GM19099 (cell line): ENCODE data around the gene DLD.

Experiments used
- POLR2A ChIP-seq: IDR thresholded peaks from 3 replicates; pipeline ENCODE4 v1.6.1; 2011; ENCODE audit warnings: low read depth; ENCODE audit not compliant: insufficient read length; ENCODE audit errors: extremely low read depth

The DLD gene

DNA sequence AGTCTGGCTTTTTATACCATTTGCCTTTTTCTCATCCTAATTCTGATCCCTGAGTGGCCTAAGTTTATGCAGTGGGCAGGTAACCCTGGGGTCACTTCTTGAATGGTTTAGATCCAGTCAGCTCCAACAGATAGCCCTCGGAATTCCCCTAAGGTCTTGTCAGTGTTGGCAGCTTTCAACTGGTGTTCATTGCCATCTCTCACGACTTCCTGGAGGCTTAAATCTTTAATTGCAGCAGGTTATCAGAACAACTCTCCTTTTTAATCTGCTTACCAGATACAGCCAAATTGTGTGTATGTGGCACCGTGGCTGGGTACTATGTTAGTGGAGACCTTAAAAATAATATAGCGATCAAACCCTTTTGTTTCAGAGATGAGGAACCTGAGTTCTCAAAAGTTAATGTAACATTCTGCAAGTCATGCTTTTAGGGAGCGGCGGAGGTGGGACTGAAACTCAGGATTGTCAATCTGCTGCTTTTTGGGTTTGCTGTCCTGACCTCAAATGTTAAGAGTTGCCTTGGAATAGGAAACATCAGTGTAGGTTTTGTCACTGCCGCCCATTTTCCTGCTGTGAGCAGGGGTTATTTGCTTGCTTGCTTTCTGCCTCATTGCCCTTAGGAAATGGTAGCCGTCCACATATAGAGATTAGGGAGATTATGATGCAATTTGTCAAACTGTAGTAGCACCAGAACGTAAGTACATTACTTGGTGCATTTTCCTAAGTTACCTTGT lies 818 bp downstream of the DLD start:
- TF ChIP-seq POLR2A, result no peak

DNA sequence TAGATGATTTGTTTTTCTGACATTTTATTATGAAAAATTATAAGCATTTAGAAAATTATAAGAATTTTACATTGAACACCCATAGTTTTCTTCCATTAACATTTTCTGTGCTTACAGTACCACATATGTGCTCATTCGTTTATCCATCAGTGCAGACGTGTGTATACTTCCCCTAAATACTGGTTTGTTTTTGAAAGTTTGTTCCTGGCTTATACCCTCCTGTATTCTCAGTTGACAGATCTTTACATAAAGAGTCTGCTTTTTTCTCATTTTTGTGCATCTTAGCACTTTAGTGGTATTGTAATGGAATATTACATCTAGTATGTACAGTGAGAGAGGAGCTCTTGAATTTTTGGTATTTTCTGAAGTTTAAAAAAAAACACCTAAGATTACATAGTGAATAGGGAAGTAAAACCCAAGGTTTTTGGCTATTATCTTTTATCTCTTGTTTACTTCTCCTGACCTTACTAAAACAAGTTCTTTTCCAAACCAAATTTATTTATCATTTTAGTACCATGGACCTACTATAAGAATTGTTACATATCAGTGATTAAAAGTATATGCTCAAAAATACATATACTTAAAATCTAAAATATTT lies 8.1 kb downstream of the DLD start:
- TF ChIP-seq POLR2A, result no peak

DNA sequence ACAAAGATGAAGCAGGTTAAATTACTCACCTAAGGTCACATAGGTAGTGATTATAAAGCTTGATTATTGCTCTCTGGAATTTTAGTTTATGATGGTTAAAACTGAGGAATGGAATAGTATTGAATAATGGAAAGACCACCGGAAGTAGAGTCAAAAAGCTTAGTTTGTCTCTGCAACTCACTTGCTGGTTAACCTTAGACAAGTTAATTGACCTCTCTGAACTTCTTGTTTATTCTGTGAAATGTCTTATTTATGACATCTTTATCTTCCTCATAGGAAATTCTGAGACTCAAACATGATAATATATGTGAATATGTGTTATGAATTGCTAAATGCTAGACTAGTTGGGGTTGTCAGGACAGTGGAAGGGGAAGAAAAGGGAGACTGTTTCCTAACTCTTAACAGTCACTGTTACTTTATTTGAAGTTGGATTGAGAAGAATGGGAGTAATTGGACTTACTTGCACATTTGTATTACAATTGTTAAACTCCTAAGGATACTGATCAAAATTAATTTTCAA lies 9.6 kb downstream of the DLD start:
- no peak for TF ChIP-seq POLR2A

GRCh38 chr7:107902381-107902780 lies 11.4 kb downstream of the DLD start:
- no peak for TF ChIP-seq POLR2A

- no peak for TF ChIP-seq POLR2A
Observed at GRCh38 chr7:107907790-107908189, 16.8 kb downstream of the DLD start.

DNA sequence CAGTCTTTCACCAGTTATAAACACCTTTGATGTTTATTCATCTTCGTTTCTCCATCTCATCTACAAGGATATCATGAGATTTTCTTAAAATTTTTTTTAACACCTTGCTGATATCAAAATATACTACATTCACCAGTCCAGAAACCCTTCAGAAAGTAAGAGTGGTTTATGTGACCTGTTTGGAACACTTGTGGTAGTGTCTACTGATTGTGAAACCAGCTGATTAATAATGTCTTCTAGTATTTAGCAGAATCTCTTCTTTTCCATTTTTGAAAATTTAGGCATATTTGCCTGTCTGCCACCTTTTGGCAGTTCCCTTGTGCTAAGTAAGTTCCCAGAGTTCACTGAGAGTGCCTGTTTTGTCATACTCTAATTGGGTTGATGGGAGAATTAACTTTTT lies 18.5 kb downstream of the DLD start:
- TF ChIP-seq POLR2A, result no peak

- no peak for TF ChIP-seq POLR2A
Observed at GRCh38 chr7:107911981-107912380, 21.0 kb downstream of the DLD start.

GRCh38 chr7:107913851-107914250 lies 22.9 kb downstream of the DLD start:
- TF ChIP-seq POLR2A, result no peak

DNA sequence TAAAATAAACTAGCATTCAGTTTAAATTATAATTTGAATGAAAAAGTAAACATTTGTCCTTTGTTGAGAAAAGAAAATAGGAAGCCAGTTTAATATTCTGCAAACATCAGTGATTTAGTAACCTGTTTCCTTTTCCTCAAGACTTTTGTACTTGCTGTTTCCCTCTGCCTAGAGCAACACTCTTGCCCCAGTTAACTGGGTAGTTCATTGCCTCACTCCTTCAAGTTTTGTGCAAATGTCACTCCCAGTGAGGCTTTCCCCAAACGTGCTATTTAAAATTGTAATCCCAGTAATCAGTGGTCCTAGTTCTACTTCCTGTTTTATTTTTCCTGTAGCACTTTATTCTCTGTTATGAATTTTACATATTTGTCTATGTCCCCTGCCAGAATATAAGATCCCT lies 23.8 kb downstream of the DLD start:
- no peak for TF ChIP-seq POLR2A

GRCh38 chr7:107915541-107915940 lies 24.6 kb downstream of the DLD start:
- no peak for TF ChIP-seq POLR2A

- TF ChIP-seq POLR2A, result no peak
Observed at GRCh38 chr7:107917763-107918651, 27.0 kb downstream of the DLD start.

DNA sequence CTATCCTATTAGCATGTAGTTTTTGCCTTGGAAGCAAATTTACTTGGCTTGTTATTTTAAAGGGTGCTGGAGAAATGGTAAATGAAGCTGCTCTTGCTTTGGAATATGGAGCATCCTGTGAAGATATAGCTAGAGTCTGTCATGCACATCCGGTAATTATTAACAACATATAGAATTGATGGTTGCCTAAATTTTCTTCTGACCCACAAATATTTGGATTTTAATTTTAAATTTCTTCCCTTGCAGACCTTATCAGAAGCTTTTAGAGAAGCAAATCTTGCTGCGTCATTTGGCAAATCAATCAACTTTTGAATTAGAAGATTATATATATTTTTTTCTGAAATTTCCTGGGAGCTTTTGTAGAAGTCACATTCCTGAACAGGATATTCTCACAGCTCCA lies 28.0 kb downstream of the DLD start:
- TF ChIP-seq POLR2A, result no peak

DNA sequence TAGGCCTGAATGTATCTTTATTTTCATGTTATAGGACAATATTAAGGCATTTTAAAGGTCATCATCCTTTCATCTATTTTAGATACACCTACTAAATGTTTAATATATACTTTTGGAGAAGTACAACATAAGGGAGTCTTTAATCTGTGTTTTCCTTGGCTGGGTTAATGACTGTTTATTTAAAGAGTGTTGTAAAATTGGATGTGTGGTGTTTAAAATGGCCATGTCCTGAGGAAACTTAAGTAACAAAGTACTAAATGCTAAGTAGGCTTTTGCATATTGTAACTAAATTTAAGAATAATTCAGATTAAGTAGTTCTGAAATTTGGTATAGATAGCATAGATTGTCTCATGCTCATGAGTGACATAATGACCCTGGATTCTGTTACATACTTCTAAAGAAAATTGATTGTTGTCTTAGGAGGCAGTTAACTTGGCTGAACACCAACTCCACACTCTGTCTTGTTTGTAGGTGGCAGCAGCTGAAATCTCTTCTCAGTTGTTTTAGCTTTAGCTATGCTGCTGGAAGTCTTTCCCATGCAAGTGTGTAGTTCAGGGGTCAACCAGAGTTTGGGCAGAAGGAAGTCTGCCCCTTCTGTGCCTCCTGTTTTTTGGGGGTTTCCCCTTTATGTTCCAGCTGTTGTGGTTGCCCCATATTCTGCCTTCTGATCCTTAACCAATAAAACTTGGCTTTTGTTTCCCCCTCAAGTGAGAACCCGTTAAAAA lies 29.2 kb downstream of the DLD start:
- TF ChIP-seq POLR2A, result no peak

DNA sequence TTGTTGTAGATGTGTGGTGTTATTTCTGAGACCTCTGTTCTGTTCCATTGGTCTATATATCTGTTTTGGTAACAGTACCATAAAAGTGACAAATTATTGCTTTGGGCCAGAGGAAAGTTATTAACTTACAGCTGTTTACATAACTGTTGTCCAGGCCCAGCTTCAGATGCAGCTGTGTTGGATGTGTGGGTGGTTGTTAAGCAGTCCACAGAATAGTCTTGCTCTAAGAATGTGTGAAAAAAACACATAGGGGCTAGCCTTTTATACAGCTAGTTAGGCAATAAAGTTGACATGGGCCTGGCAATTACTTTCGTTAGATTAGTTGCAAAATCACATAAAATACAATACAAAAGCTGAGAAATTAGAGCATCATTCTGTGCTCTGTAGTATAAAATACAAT lies 31.9 kb downstream of the DLD start:
- TF ChIP-seq POLR2A, result no peak
